ENCODE measurements around the gene CFD. TPM values are rescaled to one million over a fixed set of nuclear protein-coding genes. Genes with fewer than 3 reads are reported as not detected.
"Not testable (repeated sequence)": the region's sequence is repeated elsewhere in the genome, so short reads cannot be mapped to it uniquely, and the experiment has no call there.

CFD gene
- total and polyA plus RNA-seq, 4 donors, result 90.8 to 227 (median 141) TPM

GRCh38 chr19:889662-890295, 30.3 kb downstream of the CFD start:
- TF ChIP-seq CTCF (IDR thresholded peaks at IDR 0.05; ENCODE audit: control extremely low read depth, extremely low read depth), result no peak
- H3K4me1 ChIP-seq (ENCODE audit: control insufficient read depth in 5 of 5, insufficient read depth in 5 of 5, low read length in 5 of 5), result peaks cover 0 to 6% (median 0%) of the 10 kb centered on the region in 5 donors
- H3K9ac ChIP-seq (ENCODE audit: insufficient read depth in 1 of 2, low read length in 2 of 2), result no peak overlapping the region
- ATAC-seq (ENCODE audit: insufficient read depth, low FRiP score) (no peak), DNase-seq (no peak)
- H3K36me3 ChIP-seq (ENCODE audit: control insufficient read depth in 4 of 4, insufficient read depth in 4 of 4, low read length in 4 of 4), result peaks cover 0 to 41% (median 19%) of the 10 kb centered on the region in 4 donors
- H3K4me3 ChIP-seq, result no peak overlapping the region
- H3K27me3 ChIP-seq (ENCODE audit: control insufficient read depth in 3 of 3, insufficient read depth in 3 of 3, low read length in 2 of 3), result no peaks in the 10 kb centered on the region
- no peaks in the 10 kb centered on the region for H3K9me3 ChIP-seq (ENCODE audit: control insufficient read depth in 4 of 4, insufficient read depth in 3 of 4, low read length in 3 of 4)
- 95 to 96% methylated on average over 26 of the region's 26 CpGs for WGBS, 2 donors
- no peak overlapping the region for H3K27ac ChIP-seq (ENCODE audit: low read depth in 1 of 2, low read length in 1 of 2)

GRCh38 chr19:890831-891230, 31.4 kb downstream of the CFD start:
- TF ChIP-seq CTCF (IDR thresholded peaks at IDR 0.05; ENCODE audit: control extremely low read depth, extremely low read depth), result no peak
- Histone ChIP-seq H3K9ac (ENCODE audit: insufficient read depth in 1 of 2, low read length in 2 of 2) (no peak overlapping the region), H3K27ac (ENCODE audit: low read depth in 1 of 2, low read length in 1 of 2) (no peak overlapping the region), H3K27me3 (ENCODE audit: control insufficient read depth in 3 of 3, insufficient read depth in 3 of 3, low read length in 2 of 3) (no peaks in the 10 kb centered on the region), H3K36me3 (ENCODE audit: control insufficient read depth in 4 of 4, insufficient read depth in 4 of 4, low read length in 4 of 4) (peaks cover 0 to 30% (median 14%) of the 10 kb centered on the region in 4 donors), H3K4me3 (no peak overlapping the region), H3K4me1 (ENCODE audit: control insufficient read depth in 5 of 5, insufficient read depth in 5 of 5, low read length in 5 of 5) (peaks cover 0 to 6% (median 0%) of the 10 kb centered on the region in 5 donors), H3K9me3 (ENCODE audit: control insufficient read depth in 4 of 4, insufficient read depth in 3 of 4, low read length in 3 of 4) (no peaks in the 10 kb centered on the region)
- DNase-seq (no peak), ATAC-seq (ENCODE audit: insufficient read depth, low FRiP score) (no peak)
- 90 to 91% methylated on average over 18 of the region's 18 CpGs for WGBS, 2 donors

GRCh38 chr19:891421-892200, 32.1 kb downstream of the CFD start:
- not testable (repeated sequence) for H3K4me3 ChIP-seq; H3K9me3 ChIP-seq (ENCODE audit: control insufficient read depth in 4 of 4, insufficient read depth in 3 of 4, low read length in 3 of 4); DNase-seq; H3K27me3 ChIP-seq (ENCODE audit: control insufficient read depth in 3 of 3, insufficient read depth in 3 of 3, low read length in 2 of 3); ATAC-seq (ENCODE audit: insufficient read depth, low FRiP score); H3K4me1 ChIP-seq (ENCODE audit: control insufficient read depth in 5 of 5, insufficient read depth in 5 of 5, low read length in 5 of 5)
- 56 to 79% methylated on average over 41 to 50 of the region's 50 CpGs for WGBS, 2 donors
- Histone ChIP-seq H3K9ac (ENCODE audit: insufficient read depth in 1 of 2, low read length in 2 of 2) (peak overlapping the region; percentile 63 to 72), H3K27ac (ENCODE audit: low read depth in 1 of 2, low read length in 1 of 2) (peak overlapping the region in 1 of 2 donors; percentile 37), H3K36me3 (ENCODE audit: control insufficient read depth in 4 of 4, insufficient read depth in 4 of 4, low read length in 4 of 4) (peaks cover 0 to 23% (median 12%) of the 10 kb centered on the region in 4 donors)

- Histone ChIP-seq H3K4me1 (ENCODE audit: control insufficient read depth in 5 of 5, insufficient read depth in 5 of 5, low read length in 5 of 5) (peaks cover 0 to 6% (median 0%) of the 10 kb centered on the region in 5 donors), H3K36me3 (ENCODE audit: control insufficient read depth in 4 of 4, insufficient read depth in 4 of 4, low read length in 4 of 4) (peaks cover 0 to 25% (median 13%) of the 10 kb centered on the region in 4 donors), H3K4me3 (peak overlapping the region; percentile 89), H3K9ac (ENCODE audit: insufficient read depth in 1 of 2, low read length in 2 of 2) (peak overlapping the region; percentile 72 to 88), H3K9me3 (ENCODE audit: control insufficient read depth in 4 of 4, insufficient read depth in 3 of 4, low read length in 3 of 4) (no peaks in the 10 kb centered on the region), H3K27ac (ENCODE audit: low read depth in 1 of 2, low read length in 1 of 2) (peak overlapping the region in 1 of 2 donors; percentile 37), H3K27me3 (ENCODE audit: control insufficient read depth in 3 of 3, insufficient read depth in 3 of 3, low read length in 2 of 3) (no peaks in the 10 kb centered on the region)
- DNase-seq, result peak in 1 of 3 donors; percentile 16
- ATAC-seq (ENCODE audit: insufficient read depth, low FRiP score), result no peak
- no peak for TF ChIP-seq CTCF (IDR thresholded peaks at IDR 0.05; ENCODE audit: control extremely low read depth, extremely low read depth)
- 4 to 6% methylated on average over 21 to 27 of the region's 27 CpGs for WGBS, 2 donors
Measured at GRCh38 chr19:892243-892893, 32.9 kb downstream of the CFD start.
